BE2C (cell line): Measurements from ENCODE around the gene DLX5.

ENCODE experiments used
- DNase-seq: peaks from one replicate; pipeline ENCODE4 v3.0.0-alpha.2; 2020
- H3K27me3 ChIP-seq: fragments of 250-450 bp; sonication (Bioruptor Pico); 2 replicates; pipeline ENCODE4 v1.5.1; 2020; ENCODE audit warnings: mild to moderate bottlenecking
- H3K36me3 ChIP-seq: fragments of 250-450 bp; sonication (Bioruptor Pico); 2 replicates; pipeline ENCODE4 v1.5.1; 2020; ENCODE audit warnings: mild to moderate bottlenecking
- H3K4me1 ChIP-seq: fragments of 250-450 bp; sonication (Bioruptor Pico); 2 replicates; pipeline ENCODE4 v1.5.1; 2020
- H3K4me3 ChIP-seq: 2 replicates; pipeline ENCODE4 v1.5.1; 2011; ENCODE audit warnings: low read depth, low read length
- H3K9me3 ChIP-seq: fragments of 250-450 bp; sonication (Bioruptor Pico); 2 replicates; pipeline ENCODE4 v1.5.1; 2020
- TF ChIP-seq, protein P1 (sequence below): IDR thresholded peaks from 2 replicates; pipeline ENCODE4 v1.5.1; 2012; ENCODE audit warnings: mild to moderate bottlenecking, low read depth, low read length

The DLX5 gene

DNA sequence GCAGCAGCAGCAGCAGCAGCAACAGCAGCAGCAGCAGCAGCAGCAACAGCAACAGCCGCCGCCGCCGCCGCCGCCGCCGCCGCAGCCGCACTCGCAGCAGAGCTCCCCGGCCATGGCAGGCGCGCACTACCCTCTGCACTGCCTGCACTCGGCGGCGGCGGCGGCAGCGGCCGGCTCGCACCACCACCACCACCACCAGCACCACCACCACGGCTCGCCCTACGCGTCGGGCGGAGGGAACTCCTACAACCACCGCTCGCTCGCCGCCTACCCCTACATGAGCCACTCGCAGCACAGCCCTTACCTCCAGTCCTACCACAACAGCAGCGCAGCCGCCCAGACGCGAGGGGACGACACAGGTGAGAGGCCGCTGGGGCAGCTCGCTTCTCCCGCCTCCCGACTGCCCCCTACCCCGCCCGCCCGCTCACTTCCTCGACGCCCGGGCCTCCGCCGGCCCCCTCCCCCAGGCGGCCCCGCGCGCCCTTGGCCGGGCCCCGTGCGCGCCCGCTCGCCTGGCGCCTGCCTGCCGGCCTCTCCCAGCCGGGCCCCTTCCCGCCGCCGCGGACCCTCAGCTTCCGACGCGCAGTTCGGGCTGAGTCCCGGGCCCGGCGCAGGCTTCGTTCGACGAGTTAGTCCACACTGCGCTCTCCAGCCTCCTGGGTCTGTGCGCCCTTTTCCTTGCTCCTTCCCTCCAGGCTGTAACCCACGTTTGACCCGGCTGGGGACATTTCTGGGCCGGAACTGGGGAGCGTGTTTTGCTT is 18.4 kb downstream of the DLX5 start:
- TF ChIP-seq, protein P1, sequence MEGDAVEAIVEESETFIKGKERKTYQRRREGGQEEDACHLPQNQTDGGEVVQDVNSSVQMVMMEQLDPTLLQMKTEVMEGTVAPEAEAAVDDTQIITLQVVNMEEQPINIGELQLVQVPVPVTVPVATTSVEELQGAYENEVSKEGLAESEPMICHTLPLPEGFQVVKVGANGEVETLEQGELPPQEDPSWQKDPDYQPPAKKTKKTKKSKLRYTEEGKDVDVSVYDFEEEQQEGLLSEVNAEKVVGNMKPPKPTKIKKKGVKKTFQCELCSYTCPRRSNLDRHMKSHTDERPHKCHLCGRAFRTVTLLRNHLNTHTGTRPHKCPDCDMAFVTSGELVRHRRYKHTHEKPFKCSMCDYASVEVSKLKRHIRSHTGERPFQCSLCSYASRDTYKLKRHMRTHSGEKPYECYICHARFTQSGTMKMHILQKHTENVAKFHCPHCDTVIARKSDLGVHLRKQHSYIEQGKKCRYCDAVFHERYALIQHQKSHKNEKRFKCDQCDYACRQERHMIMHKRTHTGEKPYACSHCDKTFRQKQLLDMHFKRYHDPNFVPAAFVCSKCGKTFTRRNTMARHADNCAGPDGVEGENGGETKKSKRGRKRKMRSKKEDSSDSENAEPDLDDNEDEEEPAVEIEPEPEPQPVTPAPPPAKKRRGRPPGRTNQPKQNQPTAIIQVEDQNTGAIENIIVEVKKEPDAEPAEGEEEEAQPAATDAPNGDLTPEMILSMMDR = no peak
- DNase-seq = peak; percentile 85
- Histone ChIP-seq H3K9me3 (no peaks in the 10 kb centered on the region), H3K4me3 (peak overlapping the region; percentile 80), H3K36me3 (peaks cover 14% of the 10 kb centered on the region), H3K27me3 (no peaks in the 10 kb centered on the region), H3K4me1 (no peaks in the 10 kb centered on the region)

DNA sequence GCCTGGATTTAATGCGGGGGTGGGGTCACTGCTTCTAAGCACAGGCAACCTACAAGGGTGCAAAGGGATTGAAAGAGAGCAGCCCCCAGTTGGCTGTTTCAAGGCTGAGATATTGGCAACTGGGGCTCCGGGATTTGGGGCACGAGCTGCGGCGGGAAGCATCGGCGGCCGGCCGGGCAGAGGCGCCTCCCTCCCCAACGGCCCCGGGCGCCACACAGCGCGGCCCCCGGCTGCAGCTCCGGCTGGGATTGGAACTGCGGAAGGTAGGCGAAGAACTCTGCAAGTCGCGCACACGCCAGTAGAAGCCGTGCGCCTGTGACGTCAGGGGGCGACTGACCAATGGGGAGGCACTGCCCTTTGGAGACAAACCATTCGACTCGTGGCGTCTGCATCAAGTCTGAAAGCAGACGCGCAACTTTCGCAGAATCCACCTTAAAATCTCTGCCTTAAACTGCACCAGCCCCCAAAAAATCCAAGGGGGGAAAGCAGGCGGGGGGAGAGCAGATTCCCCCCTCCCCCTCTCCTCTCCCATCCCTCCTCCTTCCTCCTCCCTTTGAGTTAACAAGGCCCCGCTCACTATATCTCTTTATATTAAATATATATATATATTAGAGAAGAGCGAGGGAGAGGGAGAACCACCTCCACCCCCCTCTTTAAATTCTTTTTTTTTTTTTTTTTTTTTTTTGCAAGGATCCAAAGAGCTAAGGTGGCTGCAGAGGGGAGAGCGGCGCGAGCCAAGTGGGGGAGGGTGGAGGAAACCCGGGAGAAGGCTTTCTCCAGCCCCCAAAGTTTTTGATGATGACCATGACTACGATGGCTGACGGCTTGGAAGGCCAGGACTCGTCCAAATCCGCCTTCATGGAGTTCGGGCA is 19.2 kb downstream of the DLX5 start, which contains the start of gene DLX6:
Gene DLX6, plus strand, starts transcription at position 371 of the 872 bp plus-strand sequence. Its CDS starts 425 bp downstream, at position 796.
- Histone ChIP-seq H3K4me3 (peak within 1 kb of the TSS; percentile 80), H3K4me1 (no peaks in the 10 kb centered on the region), H3K9me3 (no peaks in the 10 kb centered on the region), H3K36me3 (peaks cover 8% of the 10 kb centered on the region), H3K27me3 (no peaks in the 10 kb centered on the region)
- DNase-seq = peak; percentile 96
- TF ChIP-seq, protein P1 = no peak

GRCh38 chr7:97004247-97005182 is 20.1 kb downstream of the DLX5 start:
- no peaks in the 10 kb centered on the region for H3K4me1 ChIP-seq
- TF ChIP-seq, protein P1 = no peak
- H3K9me3 ChIP-seq = no peaks in the 10 kb centered on the region
- DNase-seq = no peak
- no peaks in the 10 kb centered on the region for H3K27me3 ChIP-seq
- 0 out of 2 replicates have a peak, but pooled peaks cover 3% of the 10 kb centered on the region for H3K36me3 ChIP-seq
- peak overlapping the region; percentile 80 for H3K4me3 ChIP-seq

- Histone ChIP-seq H3K9me3 (no peaks in the 10 kb centered on the region), H3K27me3 (no peaks in the 10 kb centered on the region), H3K4me1 (no peaks in the 10 kb centered on the region), H3K36me3 (0 out of 2 replicates have a peak, but pooled peaks cover 3% of the 10 kb centered on the region), H3K4me3 (no peak overlapping the region)
- TF ChIP-seq, protein P1 = no peak
- no peak for DNase-seq
Measured at GRCh38 chr7:97003262-97004246, 21.1 kb downstream of the DLX5 start.
